Body of pancreas (tissue), 4 donors: ENCODE measurements around the gene MPP1. TPM values are rescaled to one million over a fixed set of nuclear protein-coding genes. Genes with fewer than 3 reads are reported as not detected.
A peak's percentile ranks its signal among the peaks of the same experiment; 100 is the strongest.

ENCODE experiments used
- ATAC-seq: fragments of 150-250 bp; one replicate; pipeline ENCODE4 v1.9.1; 2016
- DNase-seq, 4 donors: peaks; one replicate each; pipeline ENCODE4 v3.0.0-alpha.2; 2019
- H3K27ac ChIP-seq, 4 donors: fragments of 200-600 bp; sonication (generic); 1 replicate in 3 of 4; 2 replicates in 1 of 4; pipeline versions ENCODE4 v1.5.1 to v1.6.1; 2016 to 2019; ENCODE audit warnings: mild to moderate bottlenecking in 1 of 4, mixed read lengths in 1 of 4, moderate library complexity in 1 of 4
- H3K27me3 ChIP-seq, 2 donors: fragments of 200-600 bp; sonication (generic); one replicate each; pipeline ENCODE4 v1.6.0; 2016; ENCODE audit warnings: mild to moderate bottlenecking in 1 of 2
- H3K36me3 ChIP-seq, 2 donors: fragments of 200-600 bp; sonication (generic); replicated peaks in 1 of 2; 2 replicates each; pipeline ENCODE4 v1.5.1; 2016; ENCODE audit warnings: low read depth in 2 of 2; ENCODE audit not compliant: insufficient read depth in 1 of 2
- H3K4me1 ChIP-seq: fragments of 200-600 bp; sonication (generic); one replicate; pipeline ENCODE4 v1.6.0; 2016
- H3K4me3 ChIP-seq, 2 donors: fragments of 200-600 bp; sonication (generic); 1 replicate in 1 of 2; 2 replicates in 1 of 2; pipeline ENCODE4 v1.5.1; 2016 to 2019
- H3K9me3 ChIP-seq, 3 donors: fragments of 200-600 bp; sonication (generic); 1 replicate in 2 of 3; 2 replicates in 1 of 3; pipeline ENCODE4 v1.5.1; 2016
- POLR2A ChIP-seq, 3 donors: fragments of 450-650 bp; IDR thresholded peaks; one replicate each; pipeline ENCODE4 v1.6.1; 2016; ENCODE audit warnings: antibody characterized with exemption in 3 of 3, mild to moderate bottlenecking in 2 of 3
- WGBS, 2 donors: methylation state at CpG; one replicate each; pipeline ENCODE4 v1.1.5; 2017; 5-methylcytosine and 5-hydroxymethylcytosine counted together
- intact Hi-C: fragments of 100-400 bp; cut with DNase I; formaldehyde crosslinking; loops from one replicate; pipeline ENCODE4 v1.15.1; 2023
- total RNA-seq, 2 donors: library from RNA; depleted of rRNA; stranded (reverse); fragments of >200 nt; gene quantifications; one replicate each; pipeline ENCODE4 v1.1.0, GENCODE V29; 2016
- TF ChIP-seq, protein P1 (sequence below), 7 experiments: fragments of 450-650 bp in 4 of 7; fragments of 200-600 bp in 3 of 7; sonication (generic) in 3 of 7; IDR thresholded peaks; one replicate each; pipeline ENCODE4 v1.5.1; 2016 to 2019; ENCODE audit warnings: antibody characterized with exemption in 7 of 7

Gene MPP1
- 10 to 100 TPM; 24.9 to 31.6 TPM for total RNA-seq

DNA sequence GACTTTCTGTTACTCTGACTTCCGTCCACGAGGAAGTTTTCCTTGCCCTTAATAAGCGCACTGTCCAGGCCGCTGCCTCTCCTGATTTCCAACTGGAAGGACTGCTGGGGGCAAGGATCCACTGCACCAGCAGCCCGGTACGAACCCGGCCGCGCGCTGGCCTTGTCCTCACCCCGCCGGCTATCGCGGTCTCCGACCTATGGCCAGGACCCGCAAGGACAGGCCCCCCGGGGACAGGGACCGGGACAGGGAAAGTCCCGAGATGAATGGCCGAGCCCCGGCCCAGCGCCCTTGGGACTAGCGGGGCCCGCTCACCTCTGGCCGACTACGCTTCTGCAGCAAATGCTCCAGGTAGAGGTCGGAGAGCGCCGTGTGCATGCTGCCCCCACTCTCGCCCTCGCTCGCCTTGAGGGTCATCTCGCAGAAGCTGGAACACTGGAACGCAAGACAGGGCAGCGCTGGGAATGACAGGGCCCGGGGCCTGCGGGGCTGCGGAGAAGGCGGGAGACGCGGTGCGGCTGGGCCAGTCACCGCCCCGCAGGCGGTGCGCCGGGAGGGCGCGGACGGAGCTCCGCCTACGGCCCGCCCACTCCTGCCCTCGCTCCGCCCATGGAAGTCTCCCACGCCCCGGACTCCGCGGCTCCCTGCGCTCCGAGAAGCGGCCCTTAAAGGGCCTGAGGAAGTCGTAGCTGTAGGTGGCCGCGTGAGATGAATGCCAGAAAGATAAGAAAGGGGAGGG lies at the start of gene MPP1:
Gene MPP1, minus strand, starts transcription at position 529 of the 739 bp plus-strand sequence. Its CDS starts 112 bp downstream, at position 417.
- no peaks in the 10 kb centered on the region for H3K27me3 ChIP-seq
- peak within 1 kb of the TSS in 3 of 4 donors; percentile 55 to 77 (median 70) for H3K27ac ChIP-seq
- no peaks in the 10 kb centered on the region for H3K9me3 ChIP-seq
- intact Hi-C loops, result no loop called here
- no peaks in the 10 kb centered on the region for H3K36me3 ChIP-seq
- TF ChIP-seq, protein P1, sequence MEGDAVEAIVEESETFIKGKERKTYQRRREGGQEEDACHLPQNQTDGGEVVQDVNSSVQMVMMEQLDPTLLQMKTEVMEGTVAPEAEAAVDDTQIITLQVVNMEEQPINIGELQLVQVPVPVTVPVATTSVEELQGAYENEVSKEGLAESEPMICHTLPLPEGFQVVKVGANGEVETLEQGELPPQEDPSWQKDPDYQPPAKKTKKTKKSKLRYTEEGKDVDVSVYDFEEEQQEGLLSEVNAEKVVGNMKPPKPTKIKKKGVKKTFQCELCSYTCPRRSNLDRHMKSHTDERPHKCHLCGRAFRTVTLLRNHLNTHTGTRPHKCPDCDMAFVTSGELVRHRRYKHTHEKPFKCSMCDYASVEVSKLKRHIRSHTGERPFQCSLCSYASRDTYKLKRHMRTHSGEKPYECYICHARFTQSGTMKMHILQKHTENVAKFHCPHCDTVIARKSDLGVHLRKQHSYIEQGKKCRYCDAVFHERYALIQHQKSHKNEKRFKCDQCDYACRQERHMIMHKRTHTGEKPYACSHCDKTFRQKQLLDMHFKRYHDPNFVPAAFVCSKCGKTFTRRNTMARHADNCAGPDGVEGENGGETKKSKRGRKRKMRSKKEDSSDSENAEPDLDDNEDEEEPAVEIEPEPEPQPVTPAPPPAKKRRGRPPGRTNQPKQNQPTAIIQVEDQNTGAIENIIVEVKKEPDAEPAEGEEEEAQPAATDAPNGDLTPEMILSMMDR (IDR thresholded peaks at IDR 0.05), result no peak
- peak in 2 of 3 donors; percentile 34 to 51 for TF ChIP-seq POLR2A (IDR thresholded peaks at IDR 0.05)
- peak within 1 kb of the TSS; percentile 8 to 52 for H3K4me3 ChIP-seq
- DNase-seq, result peak; percentile 75 to 82 (median 77)
- peak; percentile 96 for ATAC-seq
- WGBS, 2 donors, result 0% methylated on average over 44 of the region's 65 CpGs; no CpG with 5 or more reads in 1 of the 2 donors
- peaks cover 22% of the 10 kb centered on the region for H3K4me1 ChIP-seq

DNA sequence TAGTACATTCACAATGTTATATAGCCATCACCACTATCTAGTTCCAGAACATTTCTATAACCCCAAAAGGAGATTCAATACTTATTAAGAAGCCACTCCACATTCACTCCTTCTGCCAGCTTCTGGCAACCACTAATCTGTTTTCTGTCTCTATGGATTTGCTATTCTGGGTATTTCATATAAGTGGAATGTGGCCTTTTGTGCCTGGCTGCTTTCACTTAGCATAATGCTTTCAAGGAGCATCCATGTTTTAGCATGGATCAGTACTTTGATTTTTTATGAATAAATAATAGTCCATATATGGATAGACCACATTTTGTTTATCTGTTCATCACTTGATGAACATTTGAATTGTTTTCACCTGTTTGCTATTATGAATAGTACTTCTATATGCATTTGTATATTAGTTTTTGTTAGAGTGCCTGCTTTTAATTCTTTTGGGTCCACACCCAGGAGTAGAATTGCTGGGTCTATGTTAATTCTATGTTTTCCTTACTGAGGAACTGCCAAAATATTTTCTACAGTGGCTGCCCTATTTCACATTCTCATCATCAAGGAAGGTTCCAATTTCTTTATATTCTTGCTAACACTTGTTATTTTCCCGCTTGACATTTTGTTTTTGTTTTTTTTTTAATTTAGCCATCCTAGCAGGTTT lies 45.8 kb upstream of the MPP1 start:
- intact Hi-C loops, result no loop called here
- Histone ChIP-seq H3K36me3 (no peaks in the 10 kb centered on the region), H3K27ac (no peak overlapping the region), H3K4me1 (no peaks in the 10 kb centered on the region), H3K9me3 (no peaks in the 10 kb centered on the region), H3K4me3 (no peak overlapping the region), H3K27me3 (no peaks in the 10 kb centered on the region)
- 88 to 100% methylated on average over 1 of the region's 1 CpG for WGBS, 2 donors
- no peak for DNase-seq
- no peak for ATAC-seq
- no peak for TF ChIP-seq POLR2A (IDR thresholded peaks at IDR 0.05)
- TF ChIP-seq, protein P1 (IDR thresholded peaks at IDR 0.05), result no peak

DNA sequence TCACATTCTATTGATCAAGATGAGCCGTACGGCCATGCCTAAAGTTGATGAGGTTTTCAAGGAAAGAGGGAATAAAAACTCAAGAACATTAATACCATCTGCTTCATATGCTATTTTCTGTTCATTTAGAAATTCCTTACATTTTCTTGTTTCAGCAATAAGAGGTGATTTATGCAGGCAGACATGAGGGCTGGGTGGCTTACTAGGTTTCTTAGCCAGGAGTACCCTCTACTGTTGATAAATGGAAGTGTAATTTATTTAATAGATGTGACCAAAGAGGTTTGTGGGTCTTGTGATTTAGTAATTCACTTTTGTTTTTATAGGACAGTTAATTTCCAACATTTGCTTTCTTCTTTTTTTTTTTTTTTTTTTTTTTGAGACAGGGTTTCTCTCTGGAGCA lies 35.6 kb upstream of the MPP1 start:
- H3K27ac ChIP-seq, result no peak overlapping the region
- H3K27me3 ChIP-seq, result no peaks in the 10 kb centered on the region
- no peak overlapping the region for H3K4me3 ChIP-seq
- intact Hi-C loops, result no loop called here
- no peaks in the 10 kb centered on the region for H3K9me3 ChIP-seq
- no peak for ATAC-seq
- H3K36me3 ChIP-seq, result no peaks in the 10 kb centered on the region
- no peaks in the 10 kb centered on the region for H3K4me1 ChIP-seq
- TF ChIP-seq, protein P1 (IDR thresholded peaks at IDR 0.05), result peak in 5 of 7 experiments; percentile 37 to 68 (median 61)
- no peak for TF ChIP-seq POLR2A (IDR thresholded peaks at IDR 0.05)
- peak in 2 of 4 donors; percentile 10 to 13 for DNase-seq
- 78% methylated on average over 2 of the region's 2 CpGs for WGBS, 2 donors

- ATAC-seq, result no peak
- H3K36me3 ChIP-seq, result no peaks in the 10 kb centered on the region
- intact Hi-C loops, result no loop called here
- H3K4me1 ChIP-seq, result no peaks in the 10 kb centered on the region
- no peak overlapping the region for H3K4me3 ChIP-seq
- WGBS, 2 donors, result 79 to 81% methylated on average over 1 of the region's 1 CpG
- H3K9me3 ChIP-seq, result no peaks in the 10 kb centered on the region
- TF ChIP-seq, protein P1 (IDR thresholded peaks at IDR 0.05), result no peak
- no peaks in the 10 kb centered on the region for H3K27me3 ChIP-seq
- DNase-seq, result no peak
- H3K27ac ChIP-seq, result no peak overlapping the region
Observed at GRCh38 chrX:154836163-154836562, 30.9 kb upstream of the MPP1 start.
